Measurements from ENCODE around the gene CCDC69.

DNA sequence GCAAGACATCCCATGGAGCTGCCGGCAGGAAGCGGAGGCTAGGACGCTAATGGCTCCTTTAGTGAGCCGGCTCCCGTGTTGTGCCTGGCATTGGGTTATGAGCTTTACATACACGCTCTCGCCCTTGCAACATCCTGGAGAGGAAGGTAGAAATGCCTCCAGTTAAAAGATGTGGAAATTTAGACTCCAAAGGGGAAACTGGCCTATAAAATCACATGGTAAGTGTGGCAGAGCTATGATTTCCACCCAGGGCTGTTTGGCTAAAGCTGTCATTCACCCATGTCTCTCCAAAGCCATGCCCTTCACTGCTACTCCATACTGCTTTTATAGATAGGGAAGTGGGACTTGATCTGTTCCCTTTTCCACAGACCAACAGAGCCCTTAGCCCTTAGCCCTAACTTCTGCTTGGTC is 34.3 kb upstream of the CCDC69 start:
- no peak for TF ChIP-seq CTCF (IDR thresholded peaks at IDR 0.05)
- no peak for TF ChIP-seq POLR2A (IDR thresholded peaks at IDR 0.05)
- no peak for TF ChIP-seq POLR2AphosphoS5 (IDR thresholded peaks at IDR 0.05)
- no peak for TF ChIP-seq EP300 (IDR thresholded peaks at IDR 0.05)
